B cell (primary cell): ENCODE results near the gene WDR90.

ENCODE experiments used
- CTCF ChIP-seq: fragments of 200-600 bp; IDR thresholded peaks from one replicate; pipeline ENCODE4 v1.8.0; 2022; ENCODE audit warnings: antibody characterized with exemption, mild to moderate bottlenecking
- EZH2 ChIP-seq: IDR thresholded peaks from 2 replicates; pipeline ENCODE4 v1.6.1; 2012; ENCODE audit warnings: borderline replicate concordance, low read depth, mild to moderate bottlenecking, moderate library complexity, low read length; ENCODE audit not compliant: insufficient read depth, poor library complexity, severe bottlenecking

GRCh38 chr16:682493-683395 is 33.6 kb downstream of the WDR90 start:
- no peak for TF ChIP-seq EZH2
- TF ChIP-seq CTCF, result no peak
